Suprapubic skin (tissue), 4 donors: ENCODE results near the gene CPB2. TPM values are rescaled to one million over a fixed set of nuclear protein-coding genes. Genes with fewer than 3 reads are reported as not detected.

Experiments used
- DNase-seq, 2 donors: peaks; one replicate each; pipeline ENCODE4 v3.0.0-alpha.2; 2019; ENCODE audit warnings: low spot score in 2 of 2
- H3K27ac ChIP-seq: fragments of 200-600 bp; sonication (generic); one replicate; pipeline ENCODE4 v1.5.1; 2019
- H3K27me3 ChIP-seq: fragments of 200-600 bp; sonication (generic); one replicate; pipeline ENCODE4 v1.5.1; 2019
- H3K36me3 ChIP-seq: fragments of 200-600 bp; sonication (generic); one replicate; pipeline ENCODE4 v1.5.1; 2019
- H3K4me1 ChIP-seq: fragments of 200-600 bp; sonication (generic); one replicate; pipeline ENCODE4 v1.5.1; 2019
- H3K4me3 ChIP-seq: fragments of 200-600 bp; sonication (generic); one replicate; pipeline ENCODE4 v1.5.1; 2019; ENCODE audit warnings: mild to moderate bottlenecking
- H3K9me3 ChIP-seq: fragments of 200-600 bp; sonication (generic); one replicate; pipeline ENCODE4 v1.5.1; 2019
- EP300 ChIP-seq: sonication (generic); formaldehyde crosslinking; IDR thresholded peaks from one replicate; pipeline ENCODE4 v1.6.1; 2017; ENCODE audit warnings: antibody characterized with exemption
- POLR2A ChIP-seq, 2 donors: fragments of 450-650 bp; IDR thresholded peaks; one replicate each; pipeline ENCODE4 v1.6.1; 2017; ENCODE audit warnings: antibody characterized with exemption in 2 of 2, mild to moderate bottlenecking in 2 of 2, moderate library complexity in 2 of 2
- POLR2AphosphoS5 ChIP-seq, 3 donors: sonication (generic); formaldehyde crosslinking; IDR thresholded peaks; one replicate each; pipeline ENCODE4 v1.6.1; 2017; ENCODE audit warnings: antibody characterized with exemption in 3 of 3
- WGBS: methylation state at CpG from one replicate; pipeline ENCODE4 v1.1.5; 2018; 5-methylcytosine and 5-hydroxymethylcytosine counted together
- total RNA-seq, 4 donors: library from RNA; depleted of rRNA; stranded (reverse); fragments of >200 nt; gene quantifications; one replicate each; pipeline ENCODE4 v1.1.0, GENCODE V29; 2016
- TF ChIP-seq, protein P1 (sequence below), 2 donors: fragments of 200-600 bp in 1 of 2; fragments of 450-650 bp in 1 of 2; sonication (generic) in 1 of 2; IDR thresholded peaks; one replicate each; pipeline ENCODE4 v1.5.1; 2016 to 2019; ENCODE audit warnings: antibody characterized with exemption in 2 of 2, mild to moderate bottlenecking in 1 of 2, moderate library complexity in 1 of 2

The CPB2 gene
- total RNA-seq, 4 donors from 2014 or later = 0.38 to 1.1 TPM; not detected in 2

DNA sequence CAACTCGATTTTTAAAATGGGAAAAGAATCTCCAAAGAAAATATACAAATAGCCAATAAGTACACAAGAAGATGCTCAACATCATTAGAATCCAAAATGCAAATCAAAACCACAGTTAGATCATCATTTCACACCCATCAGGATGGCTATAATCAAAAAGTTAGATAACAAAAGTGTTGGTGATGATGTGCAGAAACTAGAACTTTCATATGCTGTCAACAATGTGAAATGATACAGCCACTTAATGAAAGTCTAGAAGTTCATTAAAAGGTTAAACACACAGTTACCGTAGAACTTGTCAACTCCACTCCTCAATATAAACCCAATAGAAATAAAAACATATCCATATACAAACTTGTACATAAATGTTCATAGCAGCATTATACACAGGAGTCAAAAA, 64.1 kb downstream of the CPB2 start:
- WGBS = 91% methylated on average over 2 of the region's 2 CpGs
- TF ChIP-seq, protein P1, sequence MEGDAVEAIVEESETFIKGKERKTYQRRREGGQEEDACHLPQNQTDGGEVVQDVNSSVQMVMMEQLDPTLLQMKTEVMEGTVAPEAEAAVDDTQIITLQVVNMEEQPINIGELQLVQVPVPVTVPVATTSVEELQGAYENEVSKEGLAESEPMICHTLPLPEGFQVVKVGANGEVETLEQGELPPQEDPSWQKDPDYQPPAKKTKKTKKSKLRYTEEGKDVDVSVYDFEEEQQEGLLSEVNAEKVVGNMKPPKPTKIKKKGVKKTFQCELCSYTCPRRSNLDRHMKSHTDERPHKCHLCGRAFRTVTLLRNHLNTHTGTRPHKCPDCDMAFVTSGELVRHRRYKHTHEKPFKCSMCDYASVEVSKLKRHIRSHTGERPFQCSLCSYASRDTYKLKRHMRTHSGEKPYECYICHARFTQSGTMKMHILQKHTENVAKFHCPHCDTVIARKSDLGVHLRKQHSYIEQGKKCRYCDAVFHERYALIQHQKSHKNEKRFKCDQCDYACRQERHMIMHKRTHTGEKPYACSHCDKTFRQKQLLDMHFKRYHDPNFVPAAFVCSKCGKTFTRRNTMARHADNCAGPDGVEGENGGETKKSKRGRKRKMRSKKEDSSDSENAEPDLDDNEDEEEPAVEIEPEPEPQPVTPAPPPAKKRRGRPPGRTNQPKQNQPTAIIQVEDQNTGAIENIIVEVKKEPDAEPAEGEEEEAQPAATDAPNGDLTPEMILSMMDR (IDR thresholded peaks at IDR 0.05) = no peak
- TF ChIP-seq POLR2A (IDR thresholded peaks at IDR 0.05) = no peak
- no peak for TF ChIP-seq EP300
- TF ChIP-seq POLR2AphosphoS5 (IDR thresholded peaks at IDR 0.05) = no peak

DNA sequence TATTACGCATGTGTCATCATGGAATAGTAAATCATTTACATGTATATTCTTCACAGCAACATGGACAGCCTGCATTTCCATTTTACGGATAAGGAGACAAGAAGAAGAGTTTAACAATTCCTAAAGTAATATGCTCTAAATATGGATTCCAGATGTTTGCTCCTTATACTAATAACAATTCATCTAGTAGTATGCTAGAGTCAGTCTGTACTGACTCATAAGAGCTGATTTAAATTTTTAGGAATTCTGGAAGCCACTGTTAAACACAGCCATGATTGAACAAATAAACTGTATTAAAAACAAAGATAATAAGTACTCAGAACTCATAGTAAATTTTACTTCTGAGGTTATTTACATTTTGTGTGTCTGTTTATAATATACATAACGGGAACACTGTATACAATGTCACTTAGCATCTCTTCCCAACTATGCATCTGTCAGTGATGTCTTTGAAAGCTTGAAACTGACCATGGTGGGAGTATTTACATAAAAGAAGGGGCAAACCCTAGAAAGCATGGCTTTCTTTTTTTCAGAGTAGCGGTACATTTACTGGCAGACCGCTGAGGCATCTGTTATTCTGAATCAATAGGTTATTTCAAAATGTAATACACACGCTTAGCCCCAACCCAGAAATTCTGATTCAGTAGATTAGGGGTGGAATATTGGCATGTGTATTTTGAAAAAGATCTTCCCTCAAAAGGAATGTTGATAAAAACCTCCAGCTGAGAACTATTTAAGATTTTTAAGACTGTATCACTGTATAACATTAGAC, 65.2 kb downstream of the CPB2 start:
- H3K4me3 ChIP-seq = no peak overlapping the region
- H3K27ac ChIP-seq = no peak overlapping the region
- no peaks in the 10 kb centered on the region for H3K4me1 ChIP-seq
- whole genome bisulfite sequencing = 92% methylated on average over 6 of the region's 6 CpGs
- no peak for DNase-seq
- peaks cover 39% of the 10 kb centered on the region for H3K36me3 ChIP-seq
- no peaks in the 10 kb centered on the region for H3K9me3 ChIP-seq
- H3K27me3 ChIP-seq = no peaks in the 10 kb centered on the region
- TF ChIP-seq, protein P1 (IDR thresholded peaks at IDR 0.05) = no peak
- TF ChIP-seq POLR2A (IDR thresholded peaks at IDR 0.05) (no peak), POLR2AphosphoS5 (IDR thresholded peaks at IDR 0.05) (no peak), EP300 (no peak)

More for the DNA sequence above, 64.1 kb downstream of the CPB2 start:
- Histone ChIP-seq H3K4me3 (no peak overlapping the region), H3K4me1 (no peaks in the 10 kb centered on the region), H3K9me3 (no peaks in the 10 kb centered on the region), H3K27ac (no peak overlapping the region), H3K36me3 (peaks cover 32% of the 10 kb centered on the region), H3K27me3 (no peaks in the 10 kb centered on the region)
- no peak for DNase-seq

DNA sequence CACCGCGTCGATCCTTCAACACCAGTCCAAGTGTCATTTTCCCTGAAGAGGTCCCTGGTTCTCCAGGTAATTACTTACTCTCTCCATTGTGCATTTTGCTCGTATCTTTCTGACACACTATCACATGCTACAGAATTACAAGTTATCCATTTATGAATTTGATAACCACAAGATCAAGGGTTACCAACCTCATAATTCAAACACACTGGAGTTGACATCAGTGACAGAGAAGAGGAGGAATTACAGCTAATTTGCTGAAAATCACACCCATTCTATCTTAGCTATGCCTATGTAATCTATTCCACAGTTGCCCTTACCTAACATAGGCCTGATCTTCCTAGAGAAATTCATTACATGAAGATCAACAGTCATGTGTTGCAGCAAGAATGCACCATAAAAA, 66.5 kb downstream of the CPB2 start:
- WGBS = 94% methylated on average over 4 of the region's 4 CpGs
- H3K9me3 ChIP-seq = no peaks in the 10 kb centered on the region
- no peak overlapping the region for H3K4me3 ChIP-seq
- no peaks in the 10 kb centered on the region for H3K27me3 ChIP-seq
- DNase-seq = no peak
- TF ChIP-seq, protein P1 (IDR thresholded peaks at IDR 0.05) = no peak
- TF ChIP-seq POLR2A (IDR thresholded peaks at IDR 0.05) = no peak
- TF ChIP-seq POLR2AphosphoS5 (IDR thresholded peaks at IDR 0.05) = no peak
- H3K4me1 ChIP-seq = no peaks in the 10 kb centered on the region
- peaks cover 45% of the 10 kb centered on the region for H3K36me3 ChIP-seq
- H3K27ac ChIP-seq = no peak overlapping the region

DNA sequence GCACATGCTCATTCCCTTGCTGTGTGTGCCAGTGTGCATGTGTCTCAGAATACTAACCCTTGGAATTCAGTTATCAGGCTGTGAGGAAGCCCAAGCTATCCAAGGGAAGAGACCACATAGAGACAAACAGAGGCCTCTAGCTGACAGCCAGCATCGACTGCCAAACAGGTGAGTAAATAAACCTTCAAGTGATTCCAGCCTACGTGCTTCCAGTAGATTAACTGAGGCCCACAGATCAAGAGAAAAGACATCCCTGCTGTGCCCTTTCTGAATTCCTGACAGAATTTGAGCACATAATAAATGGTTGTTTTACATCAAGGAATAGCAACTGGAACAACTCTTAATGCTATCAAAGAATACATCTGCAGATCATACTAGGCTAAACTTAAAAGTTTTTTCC, 69.8 kb downstream of the CPB2 start:
- WGBS = 87% methylated on average over 2 of the region's 2 CpGs
- TF ChIP-seq EP300 (no peak), POLR2AphosphoS5 (IDR thresholded peaks at IDR 0.05) (no peak), POLR2A (IDR thresholded peaks at IDR 0.05) (no peak)
- TF ChIP-seq, protein P1 (IDR thresholded peaks at IDR 0.05) = no peak

DNA sequence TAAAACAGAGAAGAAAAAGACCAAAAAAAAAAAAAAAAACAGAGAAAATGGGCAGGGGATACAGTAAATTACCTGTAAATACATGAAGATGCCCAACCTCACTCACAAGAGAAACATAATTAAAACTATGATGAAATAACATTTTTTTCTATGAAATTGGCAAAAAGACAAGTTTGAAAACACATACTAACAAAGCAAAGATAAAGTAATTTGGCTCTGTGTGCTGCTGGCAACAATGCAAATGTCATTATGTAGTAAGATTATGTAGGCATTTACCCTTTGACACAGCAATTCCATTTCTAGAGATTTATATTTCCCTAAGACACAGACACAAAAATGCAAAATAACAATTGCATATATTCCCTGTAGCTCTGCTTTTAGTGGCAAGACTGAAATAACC, 72.5 kb downstream of the CPB2 start:
- H3K27ac ChIP-seq = no peak overlapping the region
- H3K4me1 ChIP-seq = no peaks in the 10 kb centered on the region
- no peak for DNase-seq
- H3K27me3 ChIP-seq = no peaks in the 10 kb centered on the region
- no peaks in the 10 kb centered on the region for H3K9me3 ChIP-seq
- TF ChIP-seq EP300 (no peak), POLR2A (IDR thresholded peaks at IDR 0.05) (no peak), POLR2AphosphoS5 (IDR thresholded peaks at IDR 0.05) (no peak)
- TF ChIP-seq, protein P1 (IDR thresholded peaks at IDR 0.05) = no peak
- H3K4me3 ChIP-seq = no peak overlapping the region
- H3K36me3 ChIP-seq = peaks cover 22% of the 10 kb centered on the region

More for the DNA sequence above, 69.8 kb downstream of the CPB2 start:
- Histone ChIP-seq H3K27me3 (no peaks in the 10 kb centered on the region), H3K36me3 (peaks cover 41% of the 10 kb centered on the region), H3K4me3 (no peak overlapping the region), H3K9me3 (no peaks in the 10 kb centered on the region), H3K27ac (no peak overlapping the region), H3K4me1 (no peaks in the 10 kb centered on the region)
- no peak for DNase-seq
